ENCODE results near the gene BHMT.
"Not testable (repeated sequence)": the region's sequence is repeated elsewhere in the genome, so short reads cannot be mapped to it uniquely, and the experiment has no call there.

BHMT gene

GRCh38 chr5:79171635-79172245 is 60.1 kb downstream of the BHMT start:
- no peak for DNase-seq

- no peak for DNase-seq
Measured at GRCh38 chr5:79172269-79172668, 60.7 kb downstream of the BHMT start.

- no peak for DNase-seq
Measured at GRCh38 chr5:79173626-79174025, 62.0 kb downstream of the BHMT start.

- DNase-seq, result not testable (repeated sequence)
Measured at GRCh38 chr5:79180449-79180848, 68.8 kb downstream of the BHMT start.

GRCh38 chr5:79181419-79182022 is 69.9 kb downstream of the BHMT start:
- peak in 4 of 58 donors; percentile 12 to 32 (median 20) for DNase-seq
